ENCODE data around the gene NR5A1. TPM values are rescaled to one million over a fixed set of nuclear protein-coding genes. Genes with fewer than 3 reads are reported as not detected.

NR5A1 gene
- total RNA-seq, 2 donors from 2014 or later = 0.82 TPM; not detected in 1

- Histone ChIP-seq H3K4me3 (no peak overlapping the region), H3K36me3 (no peaks in the 10 kb centered on the region), H3K27me3 (peaks cover 6% of the 10 kb centered on the region), H3K27ac (no peak overlapping the region), H3K9me3 (no peaks in the 10 kb centered on the region), H3K4me1 (no peaks in the 10 kb centered on the region), H3K9ac (ENCODE audit: low read depth in 2 of 2, low read length in 2 of 2) (no peak overlapping the region)
- TF ChIP-seq CTCF (IDR thresholded peaks at IDR 0.05) = no peak
- no peak for DNase-seq
- intact Hi-C loops (cut with DNase I) = no loop called here
These were observed 49.2 kb downstream of the NR5A1 start for GRCh38 chr9:124457887-124458431.

- Histone ChIP-seq H3K9me3 (no peaks in the 10 kb centered on the region), H3K4me3 (no peak overlapping the region), H3K9ac (ENCODE audit: low read depth in 2 of 2, low read length in 2 of 2) (no peak overlapping the region), H3K27ac (no peak overlapping the region), H3K36me3 (no peaks in the 10 kb centered on the region), H3K27me3 (peaks cover 11% of the 10 kb centered on the region), H3K4me1 (no peaks in the 10 kb centered on the region)
- intact Hi-C loops (cut with DNase I) = no loop called here
- TF ChIP-seq CTCF (IDR thresholded peaks at IDR 0.05) = no peak
- DNase-seq = no peak
These were observed 49.9 kb downstream of the NR5A1 start for GRCh38 chr9:124457079-124457886.

GRCh38 chr9:124456341-124457078 is 50.7 kb downstream of the NR5A1 start:
- no peak overlapping the region for H3K27ac ChIP-seq
- peaks cover 15% of the 10 kb centered on the region for H3K27me3 ChIP-seq
- H3K9ac ChIP-seq (ENCODE audit: low read depth in 2 of 2, low read length in 2 of 2) = no peak overlapping the region
- H3K4me1 ChIP-seq = no peaks in the 10 kb centered on the region
- intact Hi-C loops (cut with DNase I) = no loop called here
- H3K9me3 ChIP-seq = no peaks in the 10 kb centered on the region
- no peak for TF ChIP-seq CTCF (IDR thresholded peaks at IDR 0.05)
- no peak for DNase-seq
- no peak overlapping the region for H3K4me3 ChIP-seq
- no peaks in the 10 kb centered on the region for H3K36me3 ChIP-seq

GRCh38 chr9:124455820-124456219 is 51.4 kb downstream of the NR5A1 start:
- TF ChIP-seq CTCF (IDR thresholded peaks at IDR 0.05) = no peak
- no peak overlapping the region for H3K9ac ChIP-seq (ENCODE audit: low read depth in 2 of 2, low read length in 2 of 2)
- H3K4me3 ChIP-seq = no peak overlapping the region
- H3K9me3 ChIP-seq = no peaks in the 10 kb centered on the region
- no peak overlapping the region for H3K27ac ChIP-seq
- H3K27me3 ChIP-seq = peaks cover 22% of the 10 kb centered on the region
- H3K4me1 ChIP-seq = no peaks in the 10 kb centered on the region
- H3K36me3 ChIP-seq = no peaks in the 10 kb centered on the region
- DNase-seq = no peak
- intact Hi-C loops (cut with DNase I) = no loop called here

GRCh38 chr9:124454791-124455443 is 52.3 kb downstream of the NR5A1 start:
- intact Hi-C loops (cut with DNase I) = no loop called here
- no peak overlapping the region for H3K9ac ChIP-seq (ENCODE audit: low read depth in 2 of 2, low read length in 2 of 2)
- TF ChIP-seq CTCF (IDR thresholded peaks at IDR 0.05) = no peak
- H3K36me3 ChIP-seq = no peaks in the 10 kb centered on the region
- H3K27ac ChIP-seq = no peak overlapping the region
- H3K9me3 ChIP-seq = no peaks in the 10 kb centered on the region
- no peak for DNase-seq
- peaks cover 31% of the 10 kb centered on the region for H3K27me3 ChIP-seq
- H3K4me3 ChIP-seq = no peak overlapping the region
- H3K4me1 ChIP-seq = no peaks in the 10 kb centered on the region

Data from colonic mucosa (tissue), 4 donors.